IMR-90 (cell line): ENCODE results near the gene YJEFN3. TPM values are rescaled to one million over a fixed set of nuclear protein-coding genes. Genes with fewer than 3 reads are reported as not detected.

Experiments
- ATAC-seq: fragments of 200-7000 bp; cut with Tn5 transposase; 2 replicates; pipeline ENCODE4 v1.9.1; 2020; ENCODE audit warnings: low read depth, mild to moderate bottlenecking, moderate library complexity
- BruUV-seq: library from RNA; stranded (reverse); fragments of 400-500 nt; replicated peaks from 2 replicates; lab custom pipeline; 2021; lab: Mats Ljungman, UMichigan
- CTCF ChIA-PET: fragments of 300-600 bp; formaldehyde crosslinking; extraction: SDS; loops from one replicate; lab custom pipeline; 2021; ENCODE audit warnings: antibody characterized with exemption; lab: Yijun Ruan, JAX
- POLR2A ChIA-PET: fragments of 300-600 bp; sonication (Branson Sonifier 250); formaldehyde crosslinking; loops from one replicate; lab custom pipeline; 2022; ENCODE audit warnings: antibody characterized with exemption; ENCODE audit not compliant: unreplicated experiment; lab: Charles Lee
- DNase-seq: peaks from one replicate; pipeline ENCODE4 v3.0.0; 2013
- H2AFZ ChIP-seq: replicated peaks from 2 replicates; pipeline ENCODE3; 2013; ENCODE audit warnings: low read length, mild to moderate bottlenecking; ENCODE audit not compliant: poor library complexity
- H2AK5ac ChIP-seq: 2 replicates; pipeline ENCODE4 v1.6.1; 2013; ENCODE audit warnings: low read depth, low read length, inconsistent platforms
- H2AK9ac ChIP-seq: replicated peaks from 2 replicates; pipeline ENCODE3; 2013; ENCODE audit warnings: mild to moderate bottlenecking, low read depth, low read length, moderate library complexity; ENCODE audit not compliant: poor library complexity
- H2BK120ac ChIP-seq: 2 replicates; pipeline ENCODE4 v1.6.1; 2013; ENCODE audit warnings: low read depth, low read length, inconsistent platforms
- H2BK15ac ChIP-seq: 3 replicates; pipeline ENCODE4 v1.6.1; 2013; ENCODE audit warnings: low read depth, low read length, inconsistent platforms
- H2BK20ac ChIP-seq: 2 replicates; pipeline ENCODE4 v1.6.1; 2013; ENCODE audit warnings: low read depth, mild to moderate bottlenecking, inconsistent platforms, low read length, moderate library complexity
- H2BK5ac ChIP-seq: 2 replicates; pipeline ENCODE4 v1.6.1; 2013; ENCODE audit warnings: mild to moderate bottlenecking, low read depth, low read length, inconsistent platforms; ENCODE audit not compliant: poor library complexity, severe bottlenecking
- H3K14ac ChIP-seq: replicated peaks from 2 replicates; pipeline ENCODE4 v1.6.1; 2013; ENCODE audit warnings: low read depth, low read length, inconsistent platforms
- H3K18ac ChIP-seq: 2 replicates; pipeline ENCODE4 v1.6.1; 2013; ENCODE audit warnings: low read depth, low read length, control low read depth
- H3K23ac ChIP-seq: 2 replicates; pipeline ENCODE4 v1.6.1; 2013; ENCODE audit warnings: low read depth, low read length, inconsistent platforms
- H3K27ac ChIP-seq: 2 replicates; pipeline ENCODE4 v1.5.1; 2013; ENCODE audit warnings: mild to moderate bottlenecking, control low read depth, low read length; ENCODE audit not compliant: insufficient read depth
- H3K27me3 ChIP-seq: 2 replicates; pipeline ENCODE4 v1.6.1; 2013; ENCODE audit warnings: low read length; ENCODE audit not compliant: control insufficient read depth, insufficient read depth
- H3K36me3 ChIP-seq: 2 replicates; pipeline ENCODE4 v1.6.1; 2013; ENCODE audit warnings: low read length, mixed read lengths; ENCODE audit not compliant: control insufficient read depth, insufficient read depth
- H3K4ac ChIP-seq: 2 replicates; pipeline ENCODE4 v1.6.1; 2013; ENCODE audit warnings: low read depth, low read length, inconsistent platforms
- H3K4me1 ChIP-seq: 2 replicates; pipeline ENCODE4 v1.6.1; 2013; ENCODE audit warnings: low read length, mixed read lengths; ENCODE audit not compliant: control insufficient read depth, insufficient read depth
- H3K4me2 ChIP-seq: 2 replicates; pipeline ENCODE4 v1.6.1; 2013; ENCODE audit warnings: low read depth, mild to moderate bottlenecking, control low read depth, low read length, moderate library complexity
- H3K4me3 ChIP-seq: 2 replicates; pipeline ENCODE4 v1.5.1; 2013; ENCODE audit warnings: low read depth, mild to moderate bottlenecking, control low read depth, low read length, moderate library complexity; ENCODE audit not compliant: insufficient read depth
- H3K56ac ChIP-seq: 2 replicates; pipeline ENCODE4 v1.6.1; 2013; ENCODE audit warnings: low read length, inconsistent platforms; ENCODE audit not compliant: insufficient read depth; ENCODE audit errors: extremely low read depth
- H3K79me1 ChIP-seq, 2 experiments: 2 replicates each; pipeline ENCODE4 v1.6.1; 2013; ENCODE audit warnings: low read length in 2 of 2, inconsistent platforms in 1 of 2, low read depth in 1 of 2
- H3K9ac ChIP-seq: 2 replicates; pipeline ENCODE4 v1.6.1; 2013; ENCODE audit warnings: low read depth, low read length, control low read depth
- H3K9me1 ChIP-seq: 2 replicates; pipeline ENCODE4 v1.6.1; 2013; ENCODE audit warnings: low read length, inconsistent platforms; ENCODE audit not compliant: insufficient read depth
- H3K9me3 ChIP-seq: 2 replicates; pipeline ENCODE4 v1.6.1; 2013; ENCODE audit warnings: low read length; ENCODE audit not compliant: control insufficient read depth, insufficient read depth
- H4K20me1 ChIP-seq: 2 replicates; pipeline ENCODE4 v1.6.1; 2013; ENCODE audit warnings: low read length, inconsistent platforms; ENCODE audit not compliant: insufficient read depth
- H4K5ac ChIP-seq: 2 replicates; pipeline ENCODE4 v1.6.1; 2013; ENCODE audit warnings: mild to moderate bottlenecking, low read depth, low read length, control low read depth
- H4K8ac ChIP-seq, 2 experiments: 2 replicates each; pipeline ENCODE4 v1.6.1; 2013; ENCODE audit warnings: low read depth in 2 of 2, low read length in 2 of 2, control low read depth in 1 of 2, inconsistent platforms in 1 of 2
- H4K91ac ChIP-seq: 2 replicates; pipeline ENCODE4 v1.6.1; 2013; ENCODE audit warnings: low read depth, low read length, inconsistent platforms; ENCODE audit not compliant: insufficient read depth
- BHLHE40 ChIP-seq: fragments of 150-350 bp; IDR thresholded peaks from 2 replicates; pipeline ENCODE4 v1.6.1; 2016; ENCODE audit warnings: mild to moderate bottlenecking, low read depth, low read length
- CEBPB ChIP-seq: IDR thresholded peaks from 2 replicates; pipeline ENCODE4 v1.6.1; 2012; ENCODE audit warnings: low read depth, low read length, improper control_type of control experiment
- CTCF ChIP-seq: conservative IDR thresholded peaks from 2 replicates; pipeline ENCODE4 v1.5.1; 2012; ENCODE audit warnings: mild to moderate bottlenecking, low read depth, low read length, improper control_type of control experiment
- MAFK ChIP-seq: IDR thresholded peaks from 2 replicates; pipeline ENCODE4 v1.6.1; 2012; ENCODE audit warnings: low read depth, low read length, improper control_type of control experiment
- MAZ ChIP-seq: IDR thresholded peaks from 2 replicates; pipeline ENCODE4 v1.6.1; 2012; ENCODE audit warnings: low read depth, mild to moderate bottlenecking, low read length, improper control_type of control experiment, moderate library complexity, borderline replicate concordance
- MXI1 ChIP-seq: IDR thresholded peaks from 2 replicates; pipeline ENCODE4 v1.6.1; 2012; ENCODE audit warnings: low read depth, mild to moderate bottlenecking, low read length, moderate library complexity, borderline replicate concordance
- NFE2L2 ChIP-seq: fragments of 150-350 bp; IDR thresholded peaks from 2 replicates; pipeline ENCODE4 v1.6.1; 2016; ENCODE audit warnings: low read depth, mild to moderate bottlenecking, low read length
- POLR2A ChIP-seq: IDR thresholded peaks from 2 replicates; pipeline ENCODE4 v1.6.1; 2012; ENCODE audit warnings: mild to moderate bottlenecking, low read depth, low read length
- RAD21 ChIP-seq: IDR thresholded peaks from 2 replicates; pipeline ENCODE4 v1.6.1; 2012; ENCODE audit warnings: low read length, improper control_type of control experiment
- SMC3 ChIP-seq: fragments of 150-350 bp; IDR thresholded peaks from 2 replicates; pipeline ENCODE4 v1.6.1; 2016; ENCODE audit warnings: low read depth, mild to moderate bottlenecking, antibody characterized with exemption, low read length, moderate library complexity
- USF2 ChIP-seq: fragments of 150-350 bp; IDR thresholded peaks from 2 replicates; pipeline ENCODE4 v1.6.1; 2017; ENCODE audit warnings: mild to moderate bottlenecking, antibody characterized with exemption, low read length, low read depth
- WGBS, 2 experiments: methylation state at CpG; one replicate each; pipeline versions ENCODE4 v1.1.5 to v1.1.7; 2013; ENCODE audit warnings: missing lambda C conversion rate in 2 of 2; ENCODE audit not compliant: insufficient read length in 1 of 2; ENCODE audit errors: extremely low coverage in 2 of 2; 5-methylcytosine and 5-hydroxymethylcytosine counted together
- dilution Hi-C: fragments of 300-500 bp; cut with HindIII; formaldehyde crosslinking; loops from one replicate; pipeline ENCODE4 v1.14.3; 2018; ENCODE audit warnings: low sequenced_read_pairs; ENCODE audit not compliant: unreplicated experiment
- in situ Hi-C: fragments of 300-500 bp; cut with MboI; formaldehyde crosslinking; loops from 3 replicates; pipeline ENCODE4 v1.14.3; 2019; ENCODE audit warnings: low sequenced_read_pairs, inconsistent platforms, mixed read lengths
- intact Hi-C: fragments of 100-400 bp; cut with micrococcal nuclease; formaldehyde crosslinking; loops from 2 replicates; pipeline ENCODE4 v1.10.0; 2022
- polyA plus RNA-seq, 3 experiments: library from polyadenylated mRNA; depleted of rRNA; stranded (reverse); fragments of >200 nt; gene quantifications; 2 replicates each; pipeline ENCODE4 v1.2.3, GENCODE V29; 2012; ENCODE audit warnings: low replicate concordance in 1 of 3
- total RNA-seq: library from RNA; depleted of rRNA; stranded (reverse); fragments of >200 nt; gene quantifications from 2 replicates; pipeline ENCODE4 v1.2.3, GENCODE V29; 2012

YJEFN3 gene
- total and polyA plus RNA-seq, 2 of the 4 experiments (the other 2 are of a cell fraction) = 0.72 to 4.0 TPM

- Histone ChIP-seq H2BK20ac (no peak overlapping the region), H2BK5ac (no peak overlapping the region), H2BK15ac (no peak overlapping the region), H3K9ac (no peak overlapping the region), H3K56ac (no peak overlapping the region), H3K36me3 (no peaks in the 10 kb centered on the region), H4K8ac (no peak overlapping the region), H2AK5ac (no peak overlapping the region), H3K9me3 (no peaks in the 10 kb centered on the region), H3K4ac (no peak overlapping the region), H3K9me1 (no peaks in the 10 kb centered on the region), H3K79me1 (no peaks in the 10 kb centered on the region), H4K20me1 (no peaks in the 10 kb centered on the region; the same call in 1 of the 2 replicates), H2AK9ac (no peak overlapping the region), H4K5ac (no peak overlapping the region), H3K27me3 (peaks cover 12% of the 10 kb centered on the region; the same call in 1 of the 2 replicates), H4K91ac (no peak overlapping the region), H3K4me1 (no peaks in the 10 kb centered on the region), H3K4me3 (no peak overlapping the region), H3K4me2 (no peak overlapping the region), H3K27ac (no peak overlapping the region), H2AFZ (peak overlapping the region; percentile 72), H3K18ac (no peak overlapping the region), H3K14ac (no peak overlapping the region), H2BK120ac (no peak overlapping the region), H3K23ac (no peak overlapping the region)
- POLR2A ChIA-PET = no interaction called here
- dilution Hi-C loops = no loop called here
- intact Hi-C loops = no loop called here
- BruUV-seq = no TSS peak
- in situ Hi-C loops = loop anchor here (25.0 kb wide), 1 partner anchor 413 kb away; no protein-coding TSS in a partner anchor
- WGBS, 2 experiments = 60% methylated on average over 1 of the region's 13 CpGs; no CpG with 5 or more reads in 1 of the 2 experiments
- TF ChIP-seq MAFK (no peak), CTCF (no peak), MAZ (no peak), RAD21 (no peak), USF2 (no peak), CEBPB (peak; percentile 74), BHLHE40 (peak; percentile 39; the same call in 1 of the 2 replicates), NFE2L2 (no peak), MXI1 (no peak), POLR2A (no peak), SMC3 (no peak)
- CTCF ChIA-PET = no interaction called here
- DNase-seq (peak; percentile 19), ATAC-seq (no peak)
Measured at GRCh38 chr19:19548915-19549759, 20.4 kb downstream of the YJEFN3 start.
